Esophagus (tissue), 2 donors: Measurements from ENCODE around the gene RAB36. TPM values are rescaled to one million over a fixed set of nuclear protein-coding genes. Genes with fewer than 3 reads are reported as not detected.

Source experiments
- H3K27ac ChIP-seq, 2 donors: one replicate each; pipeline ENCODE4 v1.5.1; 2013; ENCODE audit warnings: low read depth in 2 of 2, mild to moderate bottlenecking in 2 of 2, inconsistent platforms in 1 of 2, low read length in 1 of 2, moderate library complexity in 1 of 2
- H3K27me3 ChIP-seq, 2 donors: one replicate each; pipeline ENCODE4 v1.6.1; 2013; ENCODE audit warnings: low read length in 2 of 2, control low read depth in 1 of 2, mild to moderate bottlenecking in 1 of 2; ENCODE audit not compliant: insufficient read depth in 2 of 2, control insufficient read depth in 1 of 2
- H3K36me3 ChIP-seq, 2 donors: one replicate each; pipeline ENCODE4 v1.6.1; 2013; ENCODE audit warnings: low read length in 1 of 2; ENCODE audit not compliant: control insufficient read depth in 2 of 2, insufficient read depth in 2 of 2
- H3K4me1 ChIP-seq, 2 donors: one replicate each; pipeline ENCODE4 v1.6.1; 2013; ENCODE audit warnings: low read length in 1 of 2; ENCODE audit not compliant: control insufficient read depth in 2 of 2, insufficient read depth in 2 of 2
- H3K4me3 ChIP-seq, 2 donors: one replicate each; pipeline ENCODE4 v1.5.1; 2013; ENCODE audit warnings: low read length in 2 of 2, mild to moderate bottlenecking in 2 of 2, low read depth in 1 of 2, moderate library complexity in 1 of 2
- H3K9me3 ChIP-seq, 2 donors: one replicate each; pipeline ENCODE4 v1.6.1; 2013; ENCODE audit warnings: mild to moderate bottlenecking in 2 of 2, low read depth in 1 of 2, low read length in 1 of 2, moderate library complexity in 1 of 2; ENCODE audit not compliant: control insufficient read depth in 2 of 2, insufficient read depth in 1 of 2
- WGBS, 2 donors: extraction: QIAGEN DNeasy Blood & Tissue Kit; methylation state at CpG; one replicate each; pipeline ENCODE4 v1.1.7; 2013; 5-methylcytosine and 5-hydroxymethylcytosine counted together
- polyA plus RNA-seq, 2 donors: library from polyadenylated mRNA; stranded (reverse); fragments of 200-250 nt; gene quantifications; one replicate each; pipeline ENCODE4 v1.2.3, GENCODE V29; 2013
- donor health status: healthy with polysubstance abuse.
- donor health status: Bipolar disorder and iron deficiency.

The RAB36 gene
- polyA plus RNA-seq, 2 donors: 1.6 to 1.7 TPM

DNA sequence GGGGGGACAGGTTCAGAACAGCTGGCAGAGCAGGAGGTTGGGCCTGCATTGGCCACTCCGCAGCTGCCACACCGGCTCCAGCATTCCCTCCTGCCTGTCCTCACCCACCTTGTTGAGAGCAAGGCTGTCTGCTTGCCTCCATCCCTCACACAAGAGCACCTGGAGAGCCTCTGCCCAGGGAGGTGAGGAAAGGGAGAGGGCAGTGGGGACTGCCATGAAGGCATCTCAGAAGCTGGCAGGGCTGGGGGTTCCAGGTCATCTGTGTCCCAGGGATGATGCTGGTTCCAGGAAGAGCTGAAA lies 30.6 kb upstream of the RAB36 start:
- 92 to 97% methylated on average over 2 of the region's 2 CpGs for WGBS, 2 donors
- no peaks in the 10 kb centered on the region for H3K36me3 ChIP-seq
- no peaks in the 10 kb centered on the region for H3K27me3 ChIP-seq
- no peak overlapping the region for H3K27ac ChIP-seq
- H3K4me3 ChIP-seq: no peak overlapping the region
- H3K9me3 ChIP-seq: no peaks in the 10 kb centered on the region
- peaks cover 4% of the 10 kb centered on the region in 2 donors for H3K4me1 ChIP-seq

DNA sequence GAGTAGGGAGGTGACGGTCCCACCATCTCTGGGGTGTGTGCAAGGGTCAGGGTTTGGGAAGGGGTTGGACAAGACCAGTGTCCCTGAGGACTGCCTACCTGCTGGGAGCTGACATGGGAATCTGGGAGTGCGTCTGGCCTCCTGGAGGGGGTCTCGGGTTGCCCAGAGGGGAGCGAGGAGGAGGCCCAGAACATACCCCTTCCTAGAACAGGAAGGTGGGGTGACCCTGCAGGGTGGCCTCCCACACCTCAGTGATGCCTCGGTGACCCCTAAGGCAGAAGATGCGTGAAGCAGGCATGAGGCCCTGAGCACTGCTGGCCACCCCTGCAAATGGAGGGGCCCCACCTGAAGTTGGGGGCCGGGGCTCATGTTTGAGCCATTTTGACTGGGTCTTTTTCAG lies 29.9 kb upstream of the RAB36 start:
- peaks cover 4% of the 10 kb centered on the region in 2 donors for H3K4me1 ChIP-seq
- 84 to 91% methylated on average over 7 of the region's 7 CpGs for WGBS, 2 donors
- H3K4me3 ChIP-seq: no peak overlapping the region
- H3K27ac ChIP-seq: no peak overlapping the region
- H3K36me3 ChIP-seq: no peaks in the 10 kb centered on the region
- H3K27me3 ChIP-seq: no peaks in the 10 kb centered on the region
- no peaks in the 10 kb centered on the region for H3K9me3 ChIP-seq

DNA sequence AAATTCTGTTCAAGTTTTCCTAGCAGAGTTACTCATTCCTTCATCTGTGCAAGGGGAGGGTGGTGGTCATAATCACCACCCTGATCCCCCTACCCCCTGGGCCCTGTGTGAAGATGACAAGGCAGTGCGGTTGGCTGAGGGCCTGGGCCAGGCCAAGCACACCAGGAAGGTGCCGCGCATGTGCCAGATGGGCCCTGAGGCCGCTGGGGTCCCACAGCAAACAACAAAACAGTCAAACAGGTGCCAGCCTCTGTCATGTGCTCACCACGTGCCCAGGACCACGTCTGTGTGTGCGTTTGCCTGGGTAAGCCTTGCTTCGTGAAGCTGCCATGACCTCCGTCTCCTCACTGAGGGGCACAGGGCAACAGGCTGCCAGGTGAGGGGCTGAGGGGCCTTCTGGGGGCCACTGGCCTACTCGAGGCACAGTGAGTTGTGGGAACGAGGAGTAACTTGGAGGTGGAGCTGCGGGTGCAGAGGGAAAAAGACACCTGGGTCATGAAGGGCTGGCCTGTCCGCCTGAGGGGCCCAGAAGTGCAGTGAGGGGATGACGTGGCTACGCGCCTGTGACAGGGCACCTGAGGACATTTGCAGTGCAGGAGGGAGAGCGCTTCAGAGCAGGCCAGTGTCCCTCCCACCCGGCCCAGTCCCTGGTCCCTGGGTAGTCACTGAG lies 29.3 kb upstream of the RAB36 start:
- no peak overlapping the region for H3K27ac ChIP-seq
- 84 to 87% methylated on average over 18 of the region's 18 CpGs for WGBS, 2 donors
- H3K4me1 ChIP-seq: peaks cover 4% of the 10 kb centered on the region in 2 donors

DNA sequence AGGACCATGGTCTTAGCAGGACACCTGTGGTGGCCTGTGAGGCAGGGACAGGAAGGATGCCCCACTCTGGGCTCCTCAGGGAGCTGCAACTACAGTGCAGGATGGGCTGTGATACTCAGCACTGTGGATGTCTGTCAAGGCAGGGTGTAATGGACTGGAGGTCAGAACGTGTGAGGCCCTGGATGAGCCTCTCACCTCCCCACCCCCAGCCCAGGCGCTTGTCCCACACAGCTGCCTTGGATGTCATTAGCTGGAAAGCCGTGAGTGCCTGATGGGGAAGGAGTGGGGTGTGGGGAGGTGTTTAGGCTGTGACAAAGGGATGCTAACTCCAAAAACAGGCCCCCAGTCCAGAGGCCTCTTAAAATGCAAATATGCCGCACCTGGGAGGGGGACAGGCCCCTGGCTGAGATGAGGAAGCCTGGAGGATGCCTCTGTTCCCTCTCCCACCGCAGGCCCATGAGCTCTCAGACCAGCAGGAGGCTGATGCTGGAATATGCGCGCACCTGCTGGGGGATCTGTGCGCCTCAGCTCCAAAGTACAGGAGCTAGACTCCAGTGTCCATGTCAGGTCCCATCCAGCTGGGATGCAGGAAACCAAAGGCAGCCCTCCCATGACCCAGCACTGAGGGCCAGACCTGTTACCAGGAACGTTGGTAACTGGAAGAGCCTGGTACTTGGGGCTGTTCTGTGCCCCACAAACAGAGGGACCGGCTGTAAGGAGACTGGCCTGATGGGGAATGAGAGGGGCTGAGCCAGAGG lies 28.6 kb upstream of the RAB36 start:
- WGBS, 2 donors: 82 to 84% methylated on average over 10 of the region's 10 CpGs

More for the DNA sequence above, 29.3 kb upstream of the RAB36 start:
- H3K27me3 ChIP-seq: no peaks in the 10 kb centered on the region
- no peaks in the 10 kb centered on the region for H3K36me3 ChIP-seq
- H3K4me3 ChIP-seq: no peak overlapping the region
- no peaks in the 10 kb centered on the region for H3K9me3 ChIP-seq

DNA sequence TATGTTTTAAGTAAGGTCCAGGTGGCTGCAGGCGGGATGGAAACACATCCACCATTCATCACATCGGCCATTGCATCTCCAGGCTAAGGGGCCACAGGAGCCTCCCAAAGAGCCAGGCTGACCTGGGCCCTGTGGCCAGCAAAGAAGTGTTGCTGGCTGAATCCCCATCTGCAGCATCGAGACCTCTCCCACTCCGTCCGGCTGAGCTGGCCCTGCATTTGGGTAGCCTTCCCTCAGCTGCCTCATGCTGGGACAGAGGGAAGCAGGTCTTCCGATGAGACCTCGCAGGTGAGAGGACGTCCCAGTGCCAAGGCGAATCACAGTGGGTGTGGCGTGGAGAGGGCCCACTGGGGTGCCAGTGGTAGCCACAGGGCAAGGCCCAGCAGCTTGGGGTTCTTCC lies 28.0 kb upstream of the RAB36 start:
- Histone ChIP-seq H3K27me3 (no peaks in the 10 kb centered on the region), H3K36me3 (no peaks in the 10 kb centered on the region), H3K4me3 (no peak overlapping the region), H3K9me3 (no peaks in the 10 kb centered on the region), H3K27ac (no peak overlapping the region), H3K4me1 (peaks cover 4% of the 10 kb centered on the region in 2 donors)
- WGBS, 2 donors: 92 to 94% methylated on average over 10 of the region's 10 CpGs

More for the DNA sequence above, 28.6 kb upstream of the RAB36 start:
- Histone ChIP-seq H3K4me1 (peaks cover 4% of the 10 kb centered on the region in 2 donors), H3K9me3 (no peaks in the 10 kb centered on the region), H3K27ac (no peak overlapping the region), H3K27me3 (no peaks in the 10 kb centered on the region), H3K4me3 (no peak overlapping the region), H3K36me3 (no peaks in the 10 kb centered on the region)

DNA sequence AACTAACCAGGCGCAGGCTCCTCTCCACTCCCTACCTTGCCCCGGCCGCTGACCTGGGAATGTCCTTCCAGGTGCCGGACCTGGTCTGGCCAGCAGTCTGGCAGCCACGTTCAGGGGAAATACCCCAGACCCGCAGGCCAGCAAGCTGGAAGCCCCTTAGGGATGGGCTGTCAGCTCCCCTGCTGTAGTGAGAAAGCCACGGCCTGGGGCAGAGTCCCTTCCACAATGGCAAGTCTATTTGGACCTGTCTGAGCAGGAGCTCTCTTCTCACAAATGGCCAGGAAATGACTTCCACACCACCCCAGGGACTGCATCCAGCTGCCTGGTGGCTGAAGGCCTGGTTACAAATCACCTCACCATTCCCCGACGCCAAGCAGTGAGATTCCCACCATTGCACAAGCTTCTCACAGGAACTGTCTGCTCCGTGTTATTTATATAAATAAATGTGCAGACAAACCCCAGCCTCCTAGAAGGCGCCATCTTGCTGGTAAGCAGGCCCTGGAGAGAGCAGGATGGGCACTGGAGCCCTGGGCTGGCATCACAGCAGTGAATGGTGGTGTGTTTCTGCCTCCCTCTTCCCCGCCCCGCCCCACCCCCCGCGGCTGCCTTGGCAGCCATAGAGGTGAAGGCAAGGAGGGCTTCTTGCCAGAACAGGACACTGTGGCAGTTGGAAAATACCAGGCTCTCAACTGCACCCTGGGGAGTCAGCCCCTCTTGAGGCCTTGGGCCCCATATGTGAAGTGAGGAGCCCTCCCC lies 27.2 kb upstream of the RAB36 start:
- Histone ChIP-seq H3K4me1 (peaks cover under 1 to 4% of the 10 kb centered on the region in 2 donors), H3K4me3 (no peak overlapping the region), H3K9me3 (no peaks in the 10 kb centered on the region), H3K27ac (no peak overlapping the region), H3K36me3 (no peaks in the 10 kb centered on the region), H3K27me3 (no peaks in the 10 kb centered on the region)
- 74 to 79% methylated on average over 15 of the region's 15 CpGs for WGBS, 2 donors

DNA sequence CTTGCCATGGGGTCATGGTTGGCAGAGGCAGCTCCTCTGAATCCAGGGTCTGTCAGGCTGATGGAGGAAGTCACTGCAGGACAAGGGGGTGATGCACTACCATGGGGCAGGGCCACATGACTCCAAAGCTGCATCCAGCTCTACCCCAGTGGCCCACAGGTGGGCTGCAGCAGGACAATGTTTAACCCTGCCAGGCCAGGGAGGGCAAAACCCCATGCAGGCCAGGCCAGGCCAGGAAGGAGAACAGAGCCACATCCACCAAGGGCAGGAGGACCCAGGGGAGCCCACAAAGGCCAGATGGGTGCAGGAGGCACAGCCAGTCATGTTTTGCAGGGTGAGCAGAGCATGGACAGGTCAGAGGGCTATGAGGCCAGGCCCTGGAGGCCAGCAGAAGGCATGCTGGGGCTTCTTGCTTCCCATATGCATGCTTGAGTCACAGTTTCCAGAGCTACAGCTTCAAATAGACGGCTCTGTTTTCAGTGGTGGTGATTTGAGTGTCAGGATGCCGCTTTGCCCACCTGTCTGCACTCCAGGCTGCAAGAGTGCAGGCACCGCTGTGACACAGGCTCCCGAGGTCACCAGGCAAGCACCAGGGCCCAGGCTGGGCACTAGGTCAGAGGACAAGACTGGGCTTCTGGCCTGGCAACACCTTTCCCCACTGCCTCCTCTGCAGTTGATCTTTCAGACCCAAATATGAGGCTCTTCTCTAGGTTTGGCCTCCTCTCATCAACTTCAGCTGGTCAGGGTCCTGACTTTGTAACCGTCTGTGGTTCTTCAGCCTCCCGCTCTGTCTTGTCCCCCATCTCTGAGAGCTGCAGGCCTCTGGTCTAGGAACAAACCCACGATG lies 26.4 kb upstream of the RAB36 start:
- Histone ChIP-seq H3K36me3 (no peaks in the 10 kb centered on the region), H3K4me3 (no peak overlapping the region), H3K27me3 (no peaks in the 10 kb centered on the region), H3K27ac (no peak overlapping the region), H3K4me1 (peaks cover 0 to under 1% of the 10 kb centered on the region in 2 donors), H3K9me3 (no peaks in the 10 kb centered on the region)
- 90 to 96% methylated on average over 7 of the region's 7 CpGs for WGBS, 2 donors

DNA sequence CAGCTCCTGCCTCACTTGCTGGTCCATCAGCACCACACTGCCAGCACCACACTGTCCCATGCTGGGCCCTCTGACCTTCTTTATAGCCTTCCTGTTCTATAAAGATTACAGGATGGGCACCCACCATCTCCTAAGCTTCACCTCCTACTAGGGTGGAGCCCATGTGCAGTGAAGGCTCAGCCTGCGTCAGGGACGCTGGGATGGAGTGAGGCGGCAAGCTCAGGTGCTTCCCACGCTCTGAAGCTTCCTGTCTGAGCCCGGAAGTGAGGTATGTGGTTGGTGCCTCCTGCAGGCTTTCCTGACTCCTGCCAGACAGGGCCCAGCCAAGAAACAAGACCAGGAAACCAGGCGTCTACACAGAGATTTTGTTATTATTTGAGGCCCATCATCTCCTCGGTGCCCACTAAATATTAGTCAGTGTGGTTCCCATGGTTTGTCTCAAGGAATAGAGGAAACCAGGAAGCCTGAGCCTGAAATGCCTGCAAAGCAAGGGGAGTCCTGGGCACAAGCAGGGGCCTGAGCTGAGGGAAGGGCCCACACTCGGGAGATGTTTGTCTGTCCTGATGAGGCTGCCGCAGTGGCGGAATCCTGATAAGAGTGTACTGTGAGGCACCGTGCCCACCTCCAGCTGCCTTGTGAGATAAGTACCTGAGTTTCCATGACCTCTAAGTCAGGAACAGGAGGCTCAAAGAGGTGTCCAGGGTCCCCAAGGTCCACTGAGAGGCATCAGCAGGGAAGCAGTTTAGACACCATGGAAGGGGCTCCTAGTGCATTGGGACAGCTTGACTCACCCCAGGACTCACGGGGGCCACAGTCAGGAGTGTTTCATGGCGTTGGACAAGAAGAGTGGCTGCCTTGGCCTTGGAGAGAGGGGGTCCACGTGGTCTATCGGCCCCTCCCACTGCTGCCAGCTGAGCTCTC lies 25.5 kb upstream of the RAB36 start:
- Histone ChIP-seq H3K4me1 (no peaks in the 10 kb centered on the region), H3K36me3 (no peaks in the 10 kb centered on the region), H3K27me3 (no peaks in the 10 kb centered on the region), H3K27ac (no peak overlapping the region), H3K9me3 (no peaks in the 10 kb centered on the region), H3K4me3 (no peak overlapping the region)
- WGBS, 2 donors: 78 to 82% methylated on average over 15 of the region's 15 CpGs
